ENCODE results near the gene AP1B1.

Gene AP1B1

GRCh38 chr22:29385748-29386147, 2.6 kb downstream of the AP1B1 start:
- peak; percentile 24 for DNase-seq (ENCODE audit: low read depth)
- TF ChIP-seq CTCF (IDR thresholded peaks at IDR 0.05; ENCODE audit: insufficient read depth, low read depth, low read length, missing control alignments), result no peak
- no peak overlapping the region for H3K4me3 ChIP-seq (ENCODE audit: low read length)

- H3K4me3 ChIP-seq (ENCODE audit: low read length), result no peak overlapping the region
- no peak for TF ChIP-seq CTCF (IDR thresholded peaks at IDR 0.05; ENCODE audit: insufficient read depth, low read depth, low read length, missing control alignments)
- no peak for DNase-seq (ENCODE audit: low read depth)
Measured at GRCh38 chr22:29385151-29385704, 3.1 kb downstream of the AP1B1 start.

GRCh38 chr22:29383740-29384139, 4.6 kb downstream of the AP1B1 start:
- no peak for DNase-seq (ENCODE audit: low read depth)
- H3K4me3 ChIP-seq (ENCODE audit: low read length), result no peak overlapping the region
- TF ChIP-seq CTCF (IDR thresholded peaks at IDR 0.05; ENCODE audit: insufficient read depth, low read depth, low read length, missing control alignments), result no peak

- no peak overlapping the region for H3K4me3 ChIP-seq (ENCODE audit: low read length)
- TF ChIP-seq CTCF (IDR thresholded peaks at IDR 0.05; ENCODE audit: insufficient read depth, low read depth, low read length, missing control alignments), result no peak
- no peak for DNase-seq (ENCODE audit: low read depth)
Measured at GRCh38 chr22:29382580-29383302, 5.6 kb downstream of the AP1B1 start.

GRCh38 chr22:29380856-29381255, 7.5 kb downstream of the AP1B1 start:
- no peak overlapping the region for H3K4me3 ChIP-seq (ENCODE audit: low read length)
- no peak for DNase-seq (ENCODE audit: low read depth)
- no peak for TF ChIP-seq CTCF (IDR thresholded peaks at IDR 0.05; ENCODE audit: insufficient read depth, low read depth, low read length, missing control alignments)

GRCh38 chr22:29380032-29380781, 8.2 kb downstream of the AP1B1 start:
- TF ChIP-seq CTCF (IDR thresholded peaks at IDR 0.05; ENCODE audit: insufficient read depth, low read depth, low read length, missing control alignments), result no peak
- DNase-seq (ENCODE audit: low read depth), result peak; percentile 91

More at GRCh38 chr22:29380032-29380781, 8.2 kb downstream of the AP1B1 start:
- H3K4me3 ChIP-seq (ENCODE audit: low read length), result no peak overlapping the region
